ENCODE results near the gene PCMTD2.

Gene PCMTD2

GRCh38 chr20:64256282-64256935 is 861 bp downstream of the PCMTD2 start:
- DNase-seq (ENCODE audit: low read depth, low spot score) = no peak

DNA sequence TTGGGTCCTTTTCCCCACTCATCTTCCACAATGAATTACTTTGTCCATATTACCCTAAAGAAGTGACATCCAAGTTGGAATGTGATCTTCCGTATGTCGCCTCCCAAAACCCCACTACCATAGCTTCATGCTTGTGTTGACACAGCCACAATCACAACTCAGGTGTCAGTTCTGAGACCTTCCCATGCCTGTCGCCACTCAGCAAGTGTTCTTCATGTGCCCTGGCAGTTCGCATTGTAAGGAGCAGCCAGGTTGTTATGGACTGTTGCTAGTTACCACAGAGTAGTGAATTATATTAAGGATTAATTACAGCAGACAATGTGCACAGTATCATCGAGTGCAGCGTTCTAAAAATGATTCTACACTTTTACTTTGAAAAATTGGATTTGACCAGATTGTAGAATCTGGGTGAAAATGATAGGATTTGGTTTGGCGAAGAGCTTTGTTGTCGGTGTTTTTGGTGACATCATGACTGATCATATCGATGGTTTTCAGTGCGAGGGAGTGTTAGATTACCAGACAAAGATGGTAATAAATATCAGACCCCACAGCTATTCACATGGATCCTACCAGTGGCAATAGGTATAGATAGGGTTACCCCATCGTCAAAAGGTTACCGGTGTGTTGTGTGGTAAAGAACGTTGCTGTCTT is 1.7 kb downstream of the PCMTD2 start:
- DNase-seq (ENCODE audit: low read depth, low spot score) = no peak

- DNase-seq (ENCODE audit: low read depth, low spot score) = no peak
Observed at GRCh38 chr20:64258071-64258823, 2.7 kb downstream of the PCMTD2 start.

GRCh38 chr20:64260239-64260638 is 4.7 kb downstream of the PCMTD2 start:
- no peak for DNase-seq (ENCODE audit: low read depth, low spot score)

DNA sequence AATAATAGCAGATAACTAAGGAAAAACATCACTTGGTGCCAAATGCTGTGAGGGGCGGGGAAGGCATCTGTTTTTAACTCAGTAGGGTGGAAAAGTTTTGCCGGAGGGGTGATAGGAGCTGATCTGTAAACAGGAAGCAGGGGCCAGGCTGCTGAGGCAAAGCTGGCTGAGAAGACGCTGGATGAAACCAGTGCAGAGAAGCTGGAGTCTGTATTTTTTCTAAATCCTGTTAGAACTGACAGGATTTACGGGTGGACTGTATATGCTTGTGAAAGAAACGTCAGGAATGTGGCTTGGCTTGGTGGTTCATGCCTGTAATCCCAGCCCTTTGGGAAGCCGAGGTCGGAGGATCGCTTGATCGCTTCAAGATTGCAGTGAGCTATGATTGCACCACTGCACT is 5.6 kb downstream of the PCMTD2 start:
- DNase-seq (ENCODE audit: low read depth, low spot score) = no peak

DNA sequence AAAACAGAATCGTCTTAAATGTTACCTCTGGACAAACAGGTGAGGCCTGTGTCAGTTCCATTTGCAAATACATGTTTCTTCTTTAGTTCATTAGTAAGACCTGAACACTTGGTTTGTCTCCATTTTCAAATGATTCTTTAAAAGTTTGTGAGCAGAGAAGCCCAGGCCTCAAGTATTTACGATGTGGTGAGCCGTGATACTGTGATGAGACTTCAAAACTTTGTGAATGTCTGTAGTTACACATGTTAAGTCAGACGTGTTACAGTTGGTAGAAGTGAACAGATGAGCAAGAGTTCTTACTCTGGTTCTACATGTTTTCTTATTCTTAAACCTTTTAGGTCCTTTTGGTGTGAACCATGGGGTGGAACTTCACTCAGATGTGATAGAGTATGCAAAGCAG is 8.5 kb downstream of the PCMTD2 start:
- DNase-seq (ENCODE audit: low read depth, low spot score) = no peak

DNA sequence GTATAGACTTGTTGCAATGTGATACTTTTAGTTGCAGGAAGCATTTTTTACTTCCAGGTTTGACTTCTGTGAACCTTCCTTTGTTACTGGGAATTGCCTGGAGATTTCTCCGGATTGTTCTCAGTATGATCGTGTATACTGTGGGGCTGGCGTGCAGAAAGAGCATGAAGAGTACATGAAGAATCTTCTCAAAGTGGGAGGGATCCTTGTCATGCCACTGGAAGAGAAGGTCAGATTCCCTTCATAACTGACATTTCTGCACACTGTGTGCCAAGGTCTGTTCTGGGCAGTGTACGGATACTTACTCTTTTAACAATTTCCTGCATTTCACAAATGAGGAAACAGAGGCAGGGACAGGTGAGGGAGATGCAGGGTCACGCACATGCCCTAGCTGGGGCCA is 9.7 kb downstream of the PCMTD2 start:
- no peak for DNase-seq (ENCODE audit: low read depth, low spot score)

GRCh38 chr20:64266988-64267387 is 11.4 kb downstream of the PCMTD2 start:
- no peak for DNase-seq (ENCODE audit: low read depth, low spot score)

DNA sequence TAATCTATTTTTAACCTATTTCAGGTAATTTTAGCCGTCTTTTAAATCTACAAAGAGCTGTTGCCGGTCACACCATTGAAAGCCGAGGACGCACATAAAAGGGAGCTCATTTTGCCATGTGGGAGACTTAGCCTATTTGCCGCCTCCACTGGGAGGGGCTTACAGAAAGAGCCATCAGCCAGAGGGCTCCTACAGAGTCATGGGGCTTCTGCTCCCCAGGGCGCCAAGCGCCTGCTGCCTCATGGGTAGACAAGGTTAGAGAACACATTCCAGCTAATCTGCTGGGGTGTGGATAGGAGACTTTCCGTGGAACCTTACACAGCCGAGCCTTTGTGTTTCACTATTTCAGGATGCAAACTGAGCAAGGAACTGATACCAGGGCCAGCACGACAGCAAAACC is 12.6 kb downstream of the PCMTD2 start:
- no peak for DNase-seq (ENCODE audit: low read depth, low spot score)

- DNase-seq (ENCODE audit: low read depth, low spot score) = no peak
Observed at GRCh38 chr20:64269604-64270411, 14.3 kb downstream of the PCMTD2 start.

GRCh38 chr20:64271636-64272035 is 16.1 kb downstream of the PCMTD2 start:
- DNase-seq (ENCODE audit: low read depth, low spot score) = no peak

DNA sequence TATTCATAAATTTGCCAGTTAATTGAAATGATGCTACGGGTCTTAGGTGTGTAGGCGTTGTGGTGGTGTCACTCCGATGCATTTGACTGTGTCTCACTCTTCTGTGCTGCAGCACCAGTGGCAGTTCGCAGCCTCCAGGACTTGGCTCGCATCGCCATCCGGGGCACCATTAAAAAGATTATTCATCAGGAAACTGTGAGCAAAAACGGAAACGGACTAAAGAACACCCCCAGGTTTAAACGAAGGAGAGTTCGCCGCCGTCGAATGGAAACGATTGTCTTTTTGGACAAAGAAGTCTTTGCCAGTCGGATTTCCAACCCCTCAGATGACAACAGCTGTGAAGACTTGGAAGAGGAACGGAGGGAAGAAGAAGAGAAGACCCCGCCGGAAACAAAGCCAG is 17.6 kb downstream of the PCMTD2 start:
- no peak for DNase-seq (ENCODE audit: low read depth, low spot score)

GRCh38 chr20:64276817-64277216 is 21.3 kb downstream of the PCMTD2 start:
- DNase-seq (ENCODE audit: low read depth, low spot score) = no peak

- no peak for DNase-seq (ENCODE audit: low read depth, low spot score)
Observed at GRCh38 chr20:64277571-64278316, 22.2 kb downstream of the PCMTD2 start.

GRCh38 chr20:64278317-64278681 is 22.8 kb downstream of the PCMTD2 start:
- DNase-seq (ENCODE audit: low read depth, low spot score) = no peak

- no peak for DNase-seq (ENCODE audit: low read depth, low spot score)
Observed at GRCh38 chr20:64279826-64280459, 24.4 kb downstream of the PCMTD2 start.

- no peak for DNase-seq (ENCODE audit: low read depth, low spot score)
Observed at GRCh38 chr20:64280460-64280843, 24.9 kb downstream of the PCMTD2 start.

DNA sequence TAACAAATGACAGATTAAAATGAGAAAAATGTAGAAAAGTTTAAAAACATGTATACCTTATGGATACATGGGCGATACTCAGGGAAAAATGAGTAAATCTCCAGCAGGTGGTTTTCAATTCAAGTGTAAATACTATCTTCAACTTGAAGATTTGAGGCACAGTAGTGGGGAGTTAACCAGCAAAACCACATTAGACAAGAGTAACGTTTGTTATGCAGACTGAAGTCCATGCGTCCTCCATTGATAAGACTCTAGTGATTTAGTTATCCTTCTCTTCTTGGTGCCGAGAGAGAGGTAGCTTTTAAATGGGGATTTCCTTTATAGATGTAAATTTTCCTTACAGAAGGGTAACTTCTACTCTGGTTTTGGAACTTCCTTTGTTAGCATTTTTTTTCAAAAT is 28.1 kb downstream of the PCMTD2 start:
- no peak for DNase-seq (ENCODE audit: low read depth, low spot score)

DNA sequence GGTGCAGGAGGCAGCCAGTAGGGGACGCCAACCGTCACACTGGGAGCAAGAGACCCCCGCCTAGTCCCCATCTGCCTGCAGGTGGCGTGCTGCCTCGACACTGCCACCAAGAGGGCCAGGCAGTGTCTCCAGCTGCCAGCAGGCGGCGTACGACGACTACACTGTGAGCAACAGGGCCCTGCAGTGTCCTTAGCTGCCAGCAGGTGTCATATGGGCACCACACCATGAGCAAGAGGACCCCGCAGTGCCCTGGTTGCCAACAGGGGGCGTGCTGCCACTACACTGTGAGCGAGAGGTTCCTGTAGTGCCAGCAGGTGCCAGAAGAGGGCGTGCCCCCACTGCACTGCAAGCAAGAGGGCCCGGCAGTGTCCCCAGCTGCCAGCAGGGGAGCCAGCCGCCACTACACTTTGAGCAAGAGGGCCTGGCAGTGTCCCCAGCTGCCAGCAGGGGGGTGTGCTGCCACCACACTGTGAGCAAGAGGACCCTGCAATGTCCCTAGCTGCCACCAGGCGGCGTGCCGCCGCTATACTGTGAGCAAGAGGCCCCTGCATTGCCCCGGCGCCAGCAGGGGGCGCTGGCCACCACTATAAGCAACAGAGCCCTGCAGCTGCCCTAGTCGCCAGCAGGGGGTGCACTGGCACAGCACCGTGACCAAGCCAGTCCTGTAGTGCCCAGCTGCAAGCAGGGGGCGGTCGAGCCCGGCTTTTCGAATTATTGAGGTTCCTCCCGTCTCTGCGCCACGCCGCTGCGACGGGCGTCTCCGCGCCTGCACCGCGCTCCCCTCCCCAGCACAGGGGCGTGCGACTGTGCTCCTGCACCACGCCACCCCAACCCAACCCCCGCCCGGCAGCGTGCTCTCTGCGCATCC is 30.3 kb downstream of the PCMTD2 start:
- DNase-seq (ENCODE audit: low read depth, low spot score) = peak; percentile 51

All from activated CD4-positive, CD25-positive, alpha-beta regulatory T cell treated with anti-CD3 and anti-CD28 coated beads, Interleukin-2, amount 50 U/mL, for 16 hours (primary cell).